Superior temporal gyrus (tissue), 1 donor: ENCODE results near the gene ZNF107.
"Not testable (repeated sequence)": the region's sequence is repeated elsewhere in the genome, so short reads cannot be mapped to it uniquely, and the experiment has no call there.

Experiments
- DNase-seq: peaks from one replicate; pipeline ENCODE4 v3.0.0-alpha.2; 2016; ENCODE audit errors: extremely low spot score

Gene ZNF107

DNA sequence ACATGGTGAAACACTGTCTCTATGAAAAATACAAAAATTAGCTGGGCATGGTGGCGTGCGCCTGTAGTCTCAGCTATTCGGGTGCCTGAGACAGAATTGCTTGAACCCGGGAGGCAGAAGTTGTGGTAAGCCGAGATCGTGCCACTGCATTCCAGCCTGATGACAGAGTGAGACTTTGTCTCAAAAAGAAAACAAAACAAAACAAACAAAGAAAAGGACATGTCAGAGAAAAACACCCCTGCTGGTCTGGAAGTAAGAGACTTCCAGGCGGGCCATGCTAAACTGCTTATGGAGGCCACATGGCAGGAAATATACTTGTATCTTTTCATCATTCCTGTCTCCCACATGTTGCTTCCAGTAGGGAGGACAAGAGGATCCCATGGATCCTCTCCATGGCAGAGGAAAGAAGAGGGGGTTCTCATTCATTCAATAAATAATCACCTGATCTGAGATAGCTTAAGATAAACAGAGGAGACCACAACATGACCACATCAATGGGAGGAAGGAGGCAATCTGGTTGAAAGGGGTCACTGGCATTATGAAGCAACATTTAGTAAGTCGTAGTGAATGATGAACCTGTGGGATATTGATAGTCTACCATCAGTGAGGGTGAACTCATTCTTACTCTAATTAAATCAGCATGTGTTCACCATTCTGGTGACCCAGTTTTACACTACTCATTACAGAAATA, 67.8 kb downstream of the ZNF107 start:
- no peak for DNase-seq

DNA sequence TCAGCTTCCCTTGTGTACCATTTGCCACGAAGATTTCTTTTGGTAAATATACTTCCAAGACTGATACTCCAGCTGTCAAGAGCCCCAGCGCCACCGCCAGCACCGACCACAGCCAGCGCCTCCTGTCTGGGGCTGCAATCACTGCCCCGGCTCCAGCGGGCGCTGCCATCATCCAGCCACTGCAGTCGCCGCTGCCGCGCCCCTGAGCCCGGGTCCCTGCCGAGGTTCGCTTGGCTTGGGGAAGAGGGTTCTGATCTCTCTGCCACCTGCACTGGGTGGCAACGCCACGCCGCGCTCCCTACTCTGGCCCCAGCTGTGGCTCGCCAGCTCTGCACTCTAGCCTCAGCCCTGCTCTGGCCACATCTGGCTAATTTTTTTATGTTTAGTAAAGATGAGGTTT, 70.6 kb downstream of the ZNF107 start:
- DNase-seq, result no peak

- not testable (repeated sequence) for DNase-seq
These were observed 72.5 kb downstream of the ZNF107 start for GRCh38 chr7:64738403-64738802.

DNA sequence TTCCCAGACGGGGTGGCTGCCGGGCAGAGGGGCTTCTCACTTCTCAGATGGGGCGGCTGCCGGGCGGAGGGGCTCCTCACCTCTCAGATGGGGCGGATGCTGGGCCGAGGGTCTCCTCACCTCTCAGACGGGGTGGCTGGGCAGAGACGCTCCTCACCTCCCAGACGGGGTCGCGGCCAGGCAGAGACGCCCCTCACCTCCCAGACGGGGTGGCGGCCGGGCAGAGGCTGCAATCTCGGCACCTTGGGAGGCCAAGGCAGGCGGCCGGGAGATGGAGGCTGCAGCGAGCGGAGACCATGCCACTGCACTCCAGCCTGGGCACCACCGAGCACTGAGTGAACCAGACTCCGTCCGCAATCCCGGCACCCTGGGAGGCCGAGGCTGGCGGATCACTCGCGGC, 73.0 kb downstream of the ZNF107 start:
- DNase-seq, result not testable (repeated sequence)

- DNase-seq, result no peak
These were observed 78.7 kb downstream of the ZNF107 start for GRCh38 chr7:64744680-64745079.

DNA sequence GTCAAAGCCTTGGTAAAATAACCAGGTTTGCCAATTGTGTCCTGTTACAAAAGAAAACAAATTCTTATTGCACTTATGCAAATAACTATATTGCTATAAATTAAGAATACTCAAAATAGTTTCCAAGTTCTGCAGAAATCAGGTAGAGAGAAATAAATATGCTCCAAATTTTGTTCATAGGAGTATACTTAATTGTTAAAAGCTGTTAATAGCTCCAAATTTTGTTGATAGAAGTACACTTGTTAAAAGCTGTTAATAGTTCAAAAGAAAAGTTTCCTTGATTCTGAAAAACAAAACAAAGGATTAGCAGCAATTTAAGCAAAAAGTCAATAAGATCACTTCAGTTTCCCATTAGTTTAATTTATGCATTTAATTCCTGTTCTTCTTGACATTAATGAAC, 81.9 kb downstream of the ZNF107 start:
- no peak for DNase-seq

- no peak for DNase-seq
These were observed 87.1 kb downstream of the ZNF107 start for GRCh38 chr7:64753032-64753431.

GRCh38 chr7:64755865-64756264, 89.9 kb downstream of the ZNF107 start:
- no peak for DNase-seq

GRCh38 chr7:64758151-64758550, 92.2 kb downstream of the ZNF107 start:
- DNase-seq, result no peak
